Measurements from ENCODE around the gene SCN4B.

GRCh38 chr11:118135051-118135795, 17.4 kb downstream of the SCN4B start:
- TF ChIP-seq POLR2A (IDR thresholded peaks at IDR 0.05), result no peak
- TF ChIP-seq CTCF (IDR thresholded peaks at IDR 0.05), result no peak

All from Peyer's patch (tissue), 4 donors.